HEK293T (cell line): ENCODE data around the gene GXYLT1.

Experiments
- BHLHE40 ChIP-seq: fragments of 450-650 bp; IDR thresholded peaks from 2 replicates; pipeline ENCODE4 v1.6.1; 2016; ENCODE audit warnings: mild to moderate bottlenecking, moderate library complexity, borderline replicate concordance
- CTBP1 ChIP-seq: fragments of 450-650 bp; IDR thresholded peaks from 2 replicates; pipeline ENCODE4 v1.6.1; 2016; ENCODE audit warnings: borderline replicate concordance
- ELF4 ChIP-seq: fragments of 450-650 bp; IDR thresholded peaks from 2 replicates; pipeline ENCODE4 v1.6.1; 2017; ENCODE audit warnings: antibody characterized with exemption
- FOXK2 ChIP-seq: fragments of 450-650 bp; IDR thresholded peaks from 2 replicates; pipeline ENCODE4 v1.6.1; 2016; ENCODE audit warnings: mild to moderate bottlenecking
- HDGF ChIP-seq: fragments of 450-650 bp; IDR thresholded peaks from 2 replicates; pipeline ENCODE4 v1.6.1; 2017; ENCODE audit warnings: antibody characterized with exemption, borderline replicate concordance
- L3MBTL2 ChIP-seq: fragments of 450-650 bp; conservative IDR thresholded peaks from 2 replicates; pipeline ENCODE4 v1.6.1; 2016; ENCODE audit warnings: mild to moderate bottlenecking
- LEF1 ChIP-seq: fragments of 450-650 bp; IDR thresholded peaks from 2 replicates; pipeline ENCODE4 v1.6.1; 2017; ENCODE audit warnings: mild to moderate bottlenecking, borderline replicate concordance
- SP1 ChIP-seq: fragments of 450-650 bp; IDR thresholded peaks from 2 replicates; pipeline ENCODE4 v1.6.1; 2017
- SUZ12 ChIP-seq: fragments of 450-650 bp; IDR thresholded peaks from 2 replicates; pipeline ENCODE4 v1.6.1; 2016; ENCODE audit warnings: mild to moderate bottlenecking
- ZNF384 ChIP-seq: fragments of 450-650 bp; IDR thresholded peaks from 2 replicates; pipeline ENCODE4 v1.6.1; 2016
- TF ChIP-seq, protein P1 (sequence below): fragments of 450-650 bp; IDR thresholded peaks from 2 replicates; pipeline ENCODE4 v1.6.1; 2016

DNA sequence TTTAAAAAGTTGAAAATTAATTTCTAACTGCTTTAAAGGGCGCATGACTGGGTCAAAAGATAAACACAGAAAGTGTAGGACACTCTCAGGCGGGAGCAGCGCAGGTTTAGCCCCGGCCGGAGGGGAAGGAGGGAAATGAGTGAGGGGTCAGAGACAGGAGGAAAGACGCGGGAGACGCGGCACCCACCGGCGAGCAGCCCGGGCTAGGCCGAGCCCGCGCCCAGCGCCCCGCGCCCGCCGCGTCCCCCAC, 591 bp downstream of the GXYLT1 start:
- no peak for TF ChIP-seq ELF4
- no peak for TF ChIP-seq SUZ12
- no peak for TF ChIP-seq L3MBTL2
- no peak for TF ChIP-seq SP1
- TF ChIP-seq BHLHE40: no peak
- TF ChIP-seq CTBP1: no peak
- no peak for TF ChIP-seq HDGF
- no peak for TF ChIP-seq FOXK2
- TF ChIP-seq, protein P1, sequence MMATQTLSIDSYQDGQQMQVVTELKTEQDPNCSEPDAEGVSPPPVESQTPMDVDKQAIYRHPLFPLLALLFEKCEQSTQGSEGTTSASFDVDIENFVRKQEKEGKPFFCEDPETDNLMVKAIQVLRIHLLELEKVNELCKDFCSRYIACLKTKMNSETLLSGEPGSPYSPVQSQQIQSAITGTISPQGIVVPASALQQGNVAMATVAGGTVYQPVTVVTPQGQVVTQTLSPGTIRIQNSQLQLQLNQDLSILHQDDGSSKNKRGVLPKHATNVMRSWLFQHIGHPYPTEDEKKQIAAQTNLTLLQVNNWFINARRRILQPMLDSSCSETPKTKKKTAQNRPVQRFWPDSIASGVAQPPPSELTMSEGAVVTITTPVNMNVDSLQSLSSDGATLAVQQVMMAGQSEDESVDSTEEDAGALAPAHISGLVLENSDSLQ: no peak
- no peak for TF ChIP-seq ZNF384
- no peak for TF ChIP-seq LEF1
